ENCODE results near the gene IFNW1.

The IFNW1 gene

GRCh38 chr9:21110708-21111576 is 30.7 kb downstream of the IFNW1 start:
- peak; percentile 28 for DNase-seq (ENCODE audit: insufficient read length, low spot score)

GRCh38 chr9:21104787-21105186 is 36.8 kb downstream of the IFNW1 start:
- FAIRE-seq = no peak
- no peak for DNase-seq (ENCODE audit: insufficient read length, low spot score)

More at GRCh38 chr9:21110708-21111576, 30.7 kb downstream of the IFNW1 start:
- FAIRE-seq = peak; percentile 99

GRCh38 chr9:21102305-21102704 is 39.3 kb downstream of the IFNW1 start:
- no peak for DNase-seq (ENCODE audit: insufficient read length, low spot score)
- no peak for FAIRE-seq

GRCh38 chr9:21097817-21098216 is 43.8 kb downstream of the IFNW1 start:
- FAIRE-seq (peak; percentile 8), DNase-seq (ENCODE audit: insufficient read length, low spot score) (no peak)

GRCh38 chr9:21096901-21097255 is 44.8 kb downstream of the IFNW1 start:
- FAIRE-seq (no peak), DNase-seq (ENCODE audit: insufficient read length, low spot score) (no peak)

GRCh38 chr9:21096172-21096900 is 45.3 kb downstream of the IFNW1 start:
- FAIRE-seq = peak; percentile 92
- peak; percentile 16 for DNase-seq (ENCODE audit: insufficient read length, low spot score)

- DNase-seq (ENCODE audit: insufficient read length, low spot score) (no peak), FAIRE-seq (peak; percentile 59)
These were observed 46.1 kb downstream of the IFNW1 start for GRCh38 chr9:21095561-21095960.

Measured in GM19239 (cell line).